NCI-H446 treated with DMSO at 0.1 percent for 48 hours (cell line): ENCODE data around the gene NEXN.
"Not testable (repeated sequence)": the region's sequence is repeated elsewhere in the genome, so short reads cannot be mapped to it uniquely, and the experiment has no call there.

ENCODE experiments used
- DNase-seq: peaks from one replicate; lab custom pipeline; 2025; lab: John Stamatoyannopoulos, UW

Gene NEXN

DNA sequence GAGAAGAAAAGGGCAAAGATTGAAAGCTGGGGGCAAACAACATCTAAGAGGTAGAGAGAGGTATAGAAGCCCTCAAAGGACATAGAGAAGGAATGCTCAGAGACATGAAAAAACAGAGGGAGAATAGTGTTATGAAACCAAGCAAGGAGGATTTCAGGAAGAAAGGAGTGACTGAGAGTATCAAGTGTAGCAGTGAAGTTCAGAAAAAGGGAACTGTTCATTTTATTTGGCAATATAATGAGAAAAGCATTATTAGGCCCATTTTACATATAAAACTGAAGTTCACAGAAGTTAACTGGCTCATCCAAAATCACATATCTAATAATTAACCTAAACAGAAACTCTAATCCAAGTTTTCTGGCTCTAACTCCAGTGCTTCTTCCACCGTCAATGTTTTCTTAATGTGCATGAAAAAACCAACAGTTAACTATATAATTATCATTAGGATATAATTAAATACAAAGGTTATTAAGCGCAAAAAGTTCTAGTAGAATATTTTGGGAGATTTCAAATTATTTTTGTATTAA is 17.7 kb downstream of the NEXN start:
- DNase-seq, result no peak

- no peak for DNase-seq
Observed at GRCh38 chr1:77906624-77907023, 18.2 kb downstream of the NEXN start.

DNA sequence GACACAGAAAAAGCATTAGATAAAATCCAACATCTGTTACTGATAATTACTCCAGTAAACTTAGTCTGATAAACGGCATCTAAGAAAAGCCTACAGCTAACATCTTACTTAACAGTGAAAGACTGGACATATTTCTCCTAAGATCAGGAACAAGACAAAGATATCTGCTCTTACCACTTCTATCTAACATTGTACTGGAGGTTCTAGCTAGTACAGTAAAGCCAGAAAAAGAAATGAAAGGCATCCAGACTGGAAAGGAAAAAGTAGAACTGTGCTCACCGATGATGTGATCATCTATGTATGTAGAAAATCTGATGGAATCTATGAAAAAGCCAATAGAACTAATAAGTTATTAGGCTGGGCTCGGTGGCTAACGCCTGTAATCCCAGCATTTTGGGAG is 21.7 kb downstream of the NEXN start:
- no peak for DNase-seq

- DNase-seq, result not testable (repeated sequence)
Observed at GRCh38 chr1:77918918-77919317, 30.5 kb downstream of the NEXN start.

- DNase-seq, result no peak
Observed at GRCh38 chr1:77925518-77925917, 37.1 kb downstream of the NEXN start.

- no peak for DNase-seq
Observed at GRCh38 chr1:77925956-77926355, 37.5 kb downstream of the NEXN start.

- DNase-seq, result no peak
Observed at GRCh38 chr1:77926561-77927357, 38.3 kb downstream of the NEXN start.

- no peak for DNase-seq
Observed at GRCh38 chr1:77927414-77927813, 39.0 kb downstream of the NEXN start.

GRCh38 chr1:77929806-77930205 is 41.4 kb downstream of the NEXN start:
- DNase-seq, result no peak

- DNase-seq, result no peak
Observed at GRCh38 chr1:77938651-77939050, 50.2 kb downstream of the NEXN start.

GRCh38 chr1:77940921-77941570 is 52.6 kb downstream of the NEXN start:
- no peak for DNase-seq

DNA sequence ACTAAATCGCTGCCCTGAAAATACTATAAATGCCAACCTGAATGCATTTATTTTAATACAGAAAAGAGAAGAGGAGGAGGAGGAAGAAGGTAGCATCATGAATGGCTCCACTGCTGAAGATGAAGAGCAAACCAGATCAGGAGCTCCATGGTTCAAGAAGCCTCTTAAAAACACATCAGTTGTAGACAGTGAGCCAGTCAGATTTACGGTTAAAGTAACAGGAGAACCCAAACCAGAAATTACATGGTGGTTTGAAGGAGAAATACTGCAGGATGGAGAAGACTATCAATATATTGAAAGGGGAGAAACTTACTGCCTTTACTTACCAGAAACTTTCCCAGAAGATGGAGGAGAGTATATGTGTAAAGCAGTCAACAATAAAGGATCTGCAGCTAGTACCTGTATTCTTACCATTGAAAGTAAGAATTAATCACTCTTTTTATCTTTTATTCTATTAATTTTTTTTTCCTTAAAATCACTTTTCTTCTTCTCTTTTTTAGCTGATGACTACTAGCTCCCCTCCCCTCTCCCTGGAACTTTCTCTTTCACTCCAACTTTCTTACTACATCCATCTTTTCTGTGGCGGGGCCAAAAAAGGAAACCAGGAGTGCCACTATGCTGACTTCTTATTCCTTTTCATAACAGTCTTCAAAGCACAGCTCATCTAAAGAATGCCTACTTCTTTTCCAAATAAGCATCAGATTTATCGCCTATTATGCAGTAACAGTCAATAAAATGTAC is 54.1 kb downstream of the NEXN start:
- no peak for DNase-seq

DNA sequence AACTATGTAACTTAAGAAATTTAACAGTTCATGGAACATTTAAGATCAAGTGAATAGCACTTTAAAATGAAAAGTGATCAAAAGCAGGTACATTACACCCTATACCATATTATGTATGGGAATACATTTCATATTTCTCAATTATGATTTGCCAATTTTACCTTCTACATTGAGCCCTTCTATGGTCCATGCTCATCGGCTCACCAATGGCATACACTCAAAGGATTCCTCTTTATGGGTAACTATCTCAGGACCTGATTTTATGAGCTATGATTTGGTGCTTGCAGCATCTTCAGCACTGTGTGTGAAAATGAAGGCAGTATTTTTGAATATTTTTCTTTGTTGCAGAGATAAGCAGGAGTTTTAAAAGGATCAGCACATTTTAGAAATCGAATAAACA is 56.9 kb downstream of the NEXN start:
- no peak for DNase-seq

GRCh38 chr1:77948841-77949424 is 60.5 kb downstream of the NEXN start:
- no peak for DNase-seq

DNA sequence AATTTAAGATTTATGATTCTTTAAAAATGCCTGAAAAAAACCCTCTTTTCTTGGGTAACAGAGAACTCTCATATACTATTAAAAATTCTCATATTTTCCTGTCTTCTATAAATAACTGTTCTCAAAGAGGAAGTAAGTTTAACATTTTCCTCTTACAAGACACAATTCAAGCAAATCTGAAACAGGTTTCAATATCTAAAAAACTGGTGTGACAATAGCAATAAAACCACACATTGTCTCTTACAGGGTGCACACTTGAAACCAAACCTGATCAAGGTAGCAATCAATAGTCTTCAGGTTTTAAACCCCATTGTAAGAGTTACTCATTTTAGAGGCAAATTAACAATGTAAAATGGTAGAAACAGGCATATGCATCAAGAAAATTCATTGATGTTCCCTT is 62.4 kb downstream of the NEXN start:
- no peak for DNase-seq

GRCh38 chr1:77951328-77951727 is 62.9 kb downstream of the NEXN start:
- DNase-seq, result no peak

- DNase-seq, result no peak
Observed at GRCh38 chr1:77953907-77954306, 65.5 kb downstream of the NEXN start.

DNA sequence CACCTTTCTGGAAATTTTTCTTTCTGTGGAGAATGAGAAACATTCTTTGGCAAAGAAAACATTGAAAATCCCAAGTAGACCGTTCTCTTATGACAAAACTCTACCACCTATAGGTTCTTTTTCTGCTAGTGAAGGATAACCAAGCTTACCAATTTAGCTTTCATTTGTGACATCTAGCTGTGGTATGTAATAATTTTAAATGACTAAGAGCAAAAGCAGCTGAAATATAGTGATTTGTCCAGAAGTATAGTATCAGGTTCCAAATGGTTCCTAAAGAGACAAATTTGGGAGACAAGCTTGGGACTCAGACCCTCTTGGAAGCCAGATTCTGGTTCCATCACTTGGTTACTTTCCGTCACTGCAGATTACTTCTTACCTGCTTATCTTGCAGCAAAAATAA is 66.1 kb downstream of the NEXN start:
- DNase-seq, result no peak

- DNase-seq, result no peak
Observed at GRCh38 chr1:77955709-77956108, 67.3 kb downstream of the NEXN start.

DNA sequence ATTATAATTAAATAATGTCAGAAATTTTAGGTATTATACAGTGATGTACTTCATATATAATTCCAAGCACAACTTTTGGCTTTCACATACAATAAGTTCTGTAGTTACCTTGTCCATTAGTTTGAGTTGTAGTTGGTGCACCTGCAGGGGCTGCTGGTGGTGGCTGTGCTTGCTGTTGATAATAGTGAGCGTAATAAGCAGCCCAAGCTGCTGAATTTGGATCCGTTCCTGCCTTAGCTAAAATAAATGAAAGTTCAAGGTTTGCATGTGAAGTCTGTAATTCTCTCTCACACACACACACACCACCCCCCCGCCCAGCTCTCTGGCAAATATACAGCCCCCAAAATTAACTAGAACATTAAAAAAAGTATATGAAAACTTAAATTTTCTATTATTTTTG is 68.0 kb downstream of the NEXN start:
- no peak for DNase-seq

- no peak for DNase-seq
Observed at GRCh38 chr1:77958391-77958790, 70.0 kb downstream of the NEXN start.

GRCh38 chr1:77958850-77959249 is 70.4 kb downstream of the NEXN start:
- no peak for DNase-seq
